ENCODE data around the gene EPC2. TPM values are rescaled to one million over a fixed set of nuclear protein-coding genes. Genes with fewer than 3 reads are reported as not detected.

Gene EPC2
- total RNA-seq, 6 experiments from 2014 or later = 7.7 to 13.3 (median 8.8) TPM

DNA sequence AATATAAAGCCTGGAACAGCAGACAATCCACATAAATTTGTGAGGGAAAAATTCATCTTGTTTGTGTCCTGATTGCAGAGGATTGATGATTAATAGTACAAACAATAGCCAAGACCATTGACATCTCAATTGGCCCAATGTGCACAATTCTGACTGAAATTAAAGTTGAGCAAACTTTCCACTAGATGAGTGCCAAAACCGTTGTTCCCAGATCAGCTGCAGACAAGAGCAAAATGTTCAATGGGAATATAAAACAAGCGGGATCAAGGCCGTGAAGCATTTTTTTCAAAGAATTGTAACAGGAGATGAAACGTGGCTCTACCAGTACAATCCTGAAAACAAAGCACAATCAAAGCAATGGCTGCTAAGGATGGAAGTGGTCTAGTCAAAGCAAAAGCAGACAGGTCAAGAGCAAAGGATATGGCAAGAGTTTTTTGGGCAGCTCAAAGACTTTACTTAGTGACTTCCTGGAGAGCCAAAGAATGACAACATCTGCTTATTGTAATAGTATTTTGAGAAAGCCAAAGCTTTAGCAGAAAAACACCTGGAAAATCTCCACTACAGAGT is 174.6 kb downstream of the EPC2 start:
- no peak for DNase-seq
- TF ChIP-seq, protein P1, sequence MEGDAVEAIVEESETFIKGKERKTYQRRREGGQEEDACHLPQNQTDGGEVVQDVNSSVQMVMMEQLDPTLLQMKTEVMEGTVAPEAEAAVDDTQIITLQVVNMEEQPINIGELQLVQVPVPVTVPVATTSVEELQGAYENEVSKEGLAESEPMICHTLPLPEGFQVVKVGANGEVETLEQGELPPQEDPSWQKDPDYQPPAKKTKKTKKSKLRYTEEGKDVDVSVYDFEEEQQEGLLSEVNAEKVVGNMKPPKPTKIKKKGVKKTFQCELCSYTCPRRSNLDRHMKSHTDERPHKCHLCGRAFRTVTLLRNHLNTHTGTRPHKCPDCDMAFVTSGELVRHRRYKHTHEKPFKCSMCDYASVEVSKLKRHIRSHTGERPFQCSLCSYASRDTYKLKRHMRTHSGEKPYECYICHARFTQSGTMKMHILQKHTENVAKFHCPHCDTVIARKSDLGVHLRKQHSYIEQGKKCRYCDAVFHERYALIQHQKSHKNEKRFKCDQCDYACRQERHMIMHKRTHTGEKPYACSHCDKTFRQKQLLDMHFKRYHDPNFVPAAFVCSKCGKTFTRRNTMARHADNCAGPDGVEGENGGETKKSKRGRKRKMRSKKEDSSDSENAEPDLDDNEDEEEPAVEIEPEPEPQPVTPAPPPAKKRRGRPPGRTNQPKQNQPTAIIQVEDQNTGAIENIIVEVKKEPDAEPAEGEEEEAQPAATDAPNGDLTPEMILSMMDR (IDR thresholded peaks at IDR 0.05) = no peak
- no peak for TF ChIP-seq POLR2A (IDR thresholded peaks at IDR 0.05)

DNA sequence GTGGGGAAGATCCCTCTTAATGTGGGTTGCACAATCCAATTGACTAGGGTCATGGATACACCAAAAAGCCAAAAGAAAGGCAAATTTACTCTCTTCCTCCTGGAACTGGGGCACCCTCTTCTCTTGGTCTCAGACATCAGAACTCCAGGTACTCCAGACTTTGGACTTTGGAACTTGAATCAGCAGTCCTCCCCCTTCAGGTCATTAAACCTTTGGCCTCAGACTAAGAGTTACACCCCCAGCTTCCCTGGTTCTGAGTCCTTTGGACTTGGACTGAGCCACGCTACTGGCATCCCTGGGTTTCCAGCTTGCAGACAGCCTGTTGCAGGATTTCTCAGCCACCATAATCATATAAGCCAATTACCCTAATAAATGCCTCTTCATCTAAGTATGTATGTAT is 179.6 kb downstream of the EPC2 start:
- H3K4me1 ChIP-seq = peaks cover 0 to 4% (median 0%) of the 10 kb centered on the region in 4 donors
- no peaks in the 10 kb centered on the region for H3K9me3 ChIP-seq
- ATAC-seq (peak; percentile 63 to 96 (median 88)), DNase-seq (no peak)
- no CpG with 5 or more reads among the region's 1 CpG for WGBS (ENCODE audit: insufficient coverage, low coverage, low lambda C conversion rate, missing lambda C conversion rate)
- H3K4me3 ChIP-seq = no peak overlapping the region
- TF ChIP-seq POLR2A (IDR thresholded peaks at IDR 0.05) = no peak
- TF ChIP-seq, protein P1 (IDR thresholded peaks at IDR 0.05) = no peak
- no peaks in the 10 kb centered on the region for H3K36me3 ChIP-seq
- no peak overlapping the region for H3K27ac ChIP-seq
- intact Hi-C loops (cut with DNase I) = no loop called here
- H3K27me3 ChIP-seq = no peaks in the 10 kb centered on the region

More for the DNA sequence above, 174.6 kb downstream of the EPC2 start:
- ATAC-seq = peak in 2 of 4 donors; percentile 28 to 30
- intact Hi-C loops (cut with DNase I) = no loop called here
- Histone ChIP-seq H3K27me3 (no peaks in the 10 kb centered on the region), H3K9me3 (no peaks in the 10 kb centered on the region), H3K4me3 (no peak overlapping the region), H3K36me3 (no peaks in the 10 kb centered on the region), H3K27ac (no peak overlapping the region), H3K4me1 (peaks cover 0 to 4% (median 0%) of the 10 kb centered on the region in 4 donors)
- WGBS (ENCODE audit: insufficient coverage, low coverage, low lambda C conversion rate, missing lambda C conversion rate) = 30% methylated on average over 4 of the region's 4 CpGs

DNA sequence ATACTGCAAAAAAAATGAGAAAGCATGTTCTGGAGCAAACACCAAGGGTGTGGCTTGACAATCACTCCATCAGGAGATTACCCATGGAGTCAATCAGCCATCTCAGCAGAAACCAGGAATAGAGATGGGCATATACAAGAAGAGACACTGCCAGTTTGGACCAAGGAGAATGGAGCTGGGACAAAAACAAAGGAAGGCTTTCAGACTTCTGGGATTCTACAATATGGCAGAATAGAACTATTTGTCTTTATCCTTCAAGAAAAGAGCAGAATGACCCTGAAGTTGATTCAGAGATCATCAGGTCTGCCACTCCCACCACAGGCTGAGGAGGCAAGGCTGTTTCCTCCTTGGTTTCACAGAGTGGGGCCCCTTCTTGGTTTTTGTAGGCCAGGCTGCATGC is 182.2 kb downstream of the EPC2 start:
- DNase-seq (no peak), ATAC-seq (no peak)
- Histone ChIP-seq H3K36me3 (no peaks in the 10 kb centered on the region), H3K27me3 (no peaks in the 10 kb centered on the region), H3K27ac (no peak overlapping the region), H3K4me3 (no peak overlapping the region), H3K4me1 (peaks cover 0 to 4% (median 0%) of the 10 kb centered on the region in 4 donors), H3K9me3 (no peaks in the 10 kb centered on the region)
- intact Hi-C loops (cut with DNase I) = no loop called here
- no peak for TF ChIP-seq POLR2A (IDR thresholded peaks at IDR 0.05)
- TF ChIP-seq, protein P1 (IDR thresholded peaks at IDR 0.05) = no peak

DNA sequence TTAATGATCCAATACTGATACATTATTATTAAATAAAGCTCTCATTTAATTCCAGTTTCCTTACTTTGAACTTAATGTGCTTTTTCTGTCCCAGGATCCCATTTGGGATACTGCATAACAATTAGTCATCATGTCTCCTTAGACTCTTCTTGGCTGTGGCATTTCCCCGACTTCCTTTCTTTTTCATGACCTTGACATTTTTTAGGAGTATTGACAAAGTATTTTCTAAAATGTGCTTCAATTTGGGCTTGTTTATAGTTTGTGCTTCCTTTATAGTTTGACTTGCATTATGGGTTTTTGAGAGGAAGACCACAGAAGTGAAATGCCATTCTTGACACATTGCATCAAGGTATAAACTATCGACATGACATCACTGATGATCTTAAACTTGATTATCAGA is 184.4 kb downstream of the EPC2 start:
- H3K27me3 ChIP-seq = no peaks in the 10 kb centered on the region
- H3K36me3 ChIP-seq = no peaks in the 10 kb centered on the region
- TF ChIP-seq, protein P1 (IDR thresholded peaks at IDR 0.05) = no peak
- no peak for TF ChIP-seq POLR2A (IDR thresholded peaks at IDR 0.05)
- intact Hi-C loops (cut with DNase I) = no loop called here
- DNase-seq (no peak), ATAC-seq (no peak)
- no peak overlapping the region for H3K4me3 ChIP-seq
- H3K4me1 ChIP-seq = peaks cover 0 to 2% (median 0%) of the 10 kb centered on the region in 4 donors
- H3K27ac ChIP-seq = no peak overlapping the region
- WGBS (ENCODE audit: insufficient coverage, low coverage, low lambda C conversion rate, missing lambda C conversion rate) = 69% methylated on average over 2 of the region's 2 CpGs
- H3K9me3 ChIP-seq = no peaks in the 10 kb centered on the region

DNA sequence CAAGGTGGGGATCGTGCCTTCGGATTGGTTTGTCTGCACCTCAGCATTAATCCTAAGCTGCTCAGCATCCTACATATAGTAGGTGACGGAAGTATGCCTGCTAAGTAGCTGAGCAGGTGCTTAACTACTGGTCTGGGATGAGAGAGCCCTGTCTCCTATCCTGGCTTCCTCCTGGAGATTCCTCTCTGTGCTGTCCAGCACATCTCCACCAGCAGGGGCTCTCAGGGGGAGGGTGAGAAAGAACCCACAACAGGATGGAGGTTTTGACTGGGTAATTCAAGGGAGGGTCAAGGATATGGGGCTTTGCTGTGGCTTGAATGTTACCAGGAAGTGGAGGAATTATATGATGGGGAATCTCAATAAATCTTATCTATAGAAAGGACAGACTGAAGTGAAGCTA is 185.1 kb downstream of the EPC2 start:
- Histone ChIP-seq H3K9me3 (no peaks in the 10 kb centered on the region), H3K36me3 (no peaks in the 10 kb centered on the region), H3K27me3 (no peaks in the 10 kb centered on the region), H3K27ac (no peak overlapping the region), H3K4me3 (no peak overlapping the region), H3K4me1 (no peaks in the 10 kb centered on the region)
- DNase-seq (no peak), ATAC-seq (no peak)
- no peak for TF ChIP-seq POLR2A (IDR thresholded peaks at IDR 0.05)
- TF ChIP-seq, protein P1 (IDR thresholded peaks at IDR 0.05) = no peak
- intact Hi-C loops (cut with DNase I) = no loop called here
- 76% methylated on average over 3 of the region's 3 CpGs for WGBS (ENCODE audit: insufficient coverage, low coverage, low lambda C conversion rate, missing lambda C conversion rate)
